PC-9 (cell line): ENCODE results near the gene UCMA.

Experiments
- CTCF ChIP-seq: fragments of 200-600 bp; sonication (generic); conservative IDR thresholded peaks from 2 replicates; pipeline ENCODE4 v1.6.1; 2017; ENCODE audit warnings: mixed run types, antibody characterized with exemption, mild to moderate bottlenecking, moderate library complexity
- EZH2 ChIP-seq: fragments of 200-600 bp; sonication (generic); IDR thresholded peaks from 2 replicates; pipeline ENCODE4 v1.8.0; 2017; ENCODE audit warnings: antibody characterized with exemption, low read depth

- no peak for TF ChIP-seq CTCF
- TF ChIP-seq EZH2 = no peak
Observed at GRCh38 chr10:13225601-13226000, 8.6 kb downstream of the UCMA start.
